Stomach smooth muscle (tissue), 2 donors: Measurements from ENCODE around the gene DNAJC13.

Experiments
- H3K27ac ChIP-seq: one replicate; pipeline ENCODE4 v1.7.0; 2013; ENCODE audit warnings: mild to moderate bottlenecking, low read length, inconsistent platforms
- H3K27me3 ChIP-seq, 2 donors: one replicate each; pipeline ENCODE4 v1.7.0; 2013; ENCODE audit warnings: low read length in 2 of 2; ENCODE audit not compliant: insufficient read depth in 2 of 2, control insufficient read depth in 1 of 2
- H3K36me3 ChIP-seq, 2 donors: one replicate each; pipeline ENCODE4 v1.7.0; 2013; ENCODE audit warnings: low read length in 2 of 2; ENCODE audit not compliant: control insufficient read depth in 2 of 2, insufficient read depth in 2 of 2
- H3K4me1 ChIP-seq: one replicate; pipeline ENCODE4 v1.7.0; 2013; ENCODE audit warnings: low read length; ENCODE audit not compliant: control insufficient read depth, insufficient read depth
- H3K4me3 ChIP-seq, 2 donors: one replicate each; pipeline ENCODE4 v1.7.0; 2013; ENCODE audit warnings: low read length in 2 of 2
- H3K9ac ChIP-seq, 2 donors: one replicate each; pipeline ENCODE4 v1.7.0; 2013; ENCODE audit warnings: low read length in 2 of 2, mild to moderate bottlenecking in 1 of 2
- H3K9me3 ChIP-seq, 2 donors: one replicate each; pipeline ENCODE4 v1.7.0; 2013; ENCODE audit warnings: low read length in 2 of 2; ENCODE audit not compliant: control insufficient read depth in 2 of 2
- donor health status: healthy.
- donor health status: Pancreatic carcinoma.

The DNAJC13 gene

GRCh38 chr3:132435911-132436425, 18.7 kb downstream of the DNAJC13 start:
- H3K27ac ChIP-seq = no peak overlapping the region

GRCh38 chr3:132443421-132443820, 26.1 kb downstream of the DNAJC13 start:
- Histone ChIP-seq H3K4me1 (peaks cover 5% of the 10 kb centered on the region), H3K9me3 (no peaks in the 10 kb centered on the region), H3K4me3 (no peak overlapping the region), H3K36me3 (no peaks in the 10 kb centered on the region), H3K9ac (no peak overlapping the region), H3K27ac (no peak overlapping the region), H3K27me3 (no peaks in the 10 kb centered on the region)

More at GRCh38 chr3:132435911-132436425, 18.7 kb downstream of the DNAJC13 start:
- H3K4me3 ChIP-seq = no peak overlapping the region
- H3K4me1 ChIP-seq = no peaks in the 10 kb centered on the region
- no peaks in the 10 kb centered on the region for H3K36me3 ChIP-seq
- no peaks in the 10 kb centered on the region for H3K9me3 ChIP-seq
- H3K9ac ChIP-seq = no peak overlapping the region
- H3K27me3 ChIP-seq = no peaks in the 10 kb centered on the region

GRCh38 chr3:132444383-132444782, 27.1 kb downstream of the DNAJC13 start:
- no peak overlapping the region for H3K4me3 ChIP-seq
- no peaks in the 10 kb centered on the region for H3K9me3 ChIP-seq
- H3K9ac ChIP-seq = no peak overlapping the region
- H3K27ac ChIP-seq = no peak overlapping the region
- H3K36me3 ChIP-seq = no peaks in the 10 kb centered on the region
- peaks cover 12% of the 10 kb centered on the region for H3K4me1 ChIP-seq
- no peaks in the 10 kb centered on the region for H3K27me3 ChIP-seq

- Histone ChIP-seq H3K9ac (no peak overlapping the region), H3K4me1 (peaks cover 12% of the 10 kb centered on the region), H3K36me3 (no peaks in the 10 kb centered on the region), H3K27me3 (no peaks in the 10 kb centered on the region), H3K4me3 (no peak overlapping the region), H3K9me3 (no peaks in the 10 kb centered on the region), H3K27ac (no peak overlapping the region)
These were observed 28.5 kb downstream of the DNAJC13 start for GRCh38 chr3:132445817-132446216.

GRCh38 chr3:132448216-132448961, 31.1 kb downstream of the DNAJC13 start:
- Histone ChIP-seq H3K9ac (no peak overlapping the region), H3K4me3 (no peak overlapping the region), H3K27ac (peak overlapping the region; percentile 38), H3K36me3 (no peaks in the 10 kb centered on the region), H3K9me3 (no peaks in the 10 kb centered on the region), H3K27me3 (no peaks in the 10 kb centered on the region), H3K4me1 (peaks cover 12% of the 10 kb centered on the region)

GRCh38 chr3:132456136-132456535, 38.8 kb downstream of the DNAJC13 start:
- Histone ChIP-seq H3K4me3 (no peak overlapping the region), H3K36me3 (peaks cover 12 to 36% of the 10 kb centered on the region in 2 donors)

DNA sequence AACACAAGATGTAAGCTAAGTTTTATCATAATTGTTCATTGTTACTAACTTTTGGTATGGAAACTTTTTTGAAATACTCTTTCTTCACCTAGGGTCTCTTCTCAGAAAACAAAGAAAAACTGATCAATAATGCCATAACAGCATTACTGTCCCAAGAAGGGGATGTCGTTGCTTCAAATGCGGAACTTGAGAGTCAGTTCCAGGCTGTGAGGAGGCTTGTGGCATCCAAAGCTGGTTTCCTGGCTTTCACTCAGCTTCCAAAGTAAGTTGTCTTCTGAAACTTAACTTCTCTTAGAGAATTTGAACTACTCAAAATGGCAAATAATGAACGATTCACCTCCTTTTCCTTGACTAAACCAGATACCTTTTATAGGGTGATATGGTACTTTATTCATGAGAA, 39.3 kb downstream of the DNAJC13 start:
- Histone ChIP-seq H3K9ac (no peak overlapping the region), H3K36me3 (peaks cover 14 to 39% of the 10 kb centered on the region in 2 donors), H3K27ac (no peak overlapping the region)

More at GRCh38 chr3:132456136-132456535, 38.8 kb downstream of the DNAJC13 start:
- no peak overlapping the region for H3K27ac ChIP-seq
- no peaks in the 10 kb centered on the region for H3K27me3 ChIP-seq
- no peak overlapping the region for H3K9ac ChIP-seq
- H3K9me3 ChIP-seq = no peaks in the 10 kb centered on the region
- H3K4me1 ChIP-seq = no peaks in the 10 kb centered on the region

DNA sequence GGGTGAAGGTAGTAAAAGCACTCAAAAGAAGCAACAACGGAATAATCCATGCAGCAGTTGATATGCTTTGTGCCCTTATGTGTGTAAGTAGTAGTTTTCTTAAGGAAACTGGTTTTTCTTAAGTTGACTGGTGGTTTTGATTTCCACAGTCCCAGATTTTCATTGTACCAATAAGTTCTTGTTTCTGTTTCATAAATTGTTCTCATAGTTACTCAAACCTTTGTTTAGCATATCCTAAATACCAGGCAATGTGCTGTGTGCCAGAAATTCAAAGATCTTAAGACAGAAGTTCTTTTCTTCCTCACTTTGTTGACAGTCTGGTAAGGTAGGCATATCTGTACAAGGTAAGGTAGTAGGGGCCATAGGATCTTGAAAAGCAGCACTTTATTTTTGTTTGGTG, 40.0 kb downstream of the DNAJC13 start:
- H3K4me3 ChIP-seq = no peak overlapping the region
- H3K27ac ChIP-seq = no peak overlapping the region
- H3K36me3 ChIP-seq = peaks cover 16 to 39% of the 10 kb centered on the region in 2 donors
- no peaks in the 10 kb centered on the region for H3K4me1 ChIP-seq
- H3K9ac ChIP-seq = no peak overlapping the region
- no peaks in the 10 kb centered on the region for H3K9me3 ChIP-seq
- H3K27me3 ChIP-seq = no peaks in the 10 kb centered on the region

More for the DNA sequence above, 39.3 kb downstream of the DNAJC13 start:
- Histone ChIP-seq H3K27me3 (no peaks in the 10 kb centered on the region), H3K9me3 (no peaks in the 10 kb centered on the region), H3K4me3 (no peak overlapping the region), H3K4me1 (no peaks in the 10 kb centered on the region)

GRCh38 chr3:132459551-132459950, 42.2 kb downstream of the DNAJC13 start:
- no peak overlapping the region for H3K4me3 ChIP-seq
- no peaks in the 10 kb centered on the region for H3K4me1 ChIP-seq
- H3K9ac ChIP-seq = no peak overlapping the region
- peaks cover 19 to 48% of the 10 kb centered on the region in 2 donors for H3K36me3 ChIP-seq
- H3K9me3 ChIP-seq = no peaks in the 10 kb centered on the region
- no peaks in the 10 kb centered on the region for H3K27me3 ChIP-seq
- H3K27ac ChIP-seq = no peak overlapping the region

GRCh38 chr3:132461544-132461943, 44.2 kb downstream of the DNAJC13 start:
- H3K9ac ChIP-seq = no peak overlapping the region
- no peaks in the 10 kb centered on the region for H3K27me3 ChIP-seq
- H3K4me3 ChIP-seq = no peak overlapping the region
- H3K4me1 ChIP-seq = no peaks in the 10 kb centered on the region
- H3K27ac ChIP-seq = no peak overlapping the region
- peaks cover 19 to 37% of the 10 kb centered on the region in 2 donors for H3K36me3 ChIP-seq
- no peaks in the 10 kb centered on the region for H3K9me3 ChIP-seq

- Histone ChIP-seq H3K9me3 (no peaks in the 10 kb centered on the region), H3K4me1 (no peaks in the 10 kb centered on the region), H3K9ac (no peak overlapping the region), H3K27ac (no peak overlapping the region), H3K4me3 (no peak overlapping the region), H3K36me3 (peaks cover 12 to 33% of the 10 kb centered on the region in 2 donors), H3K27me3 (no peaks in the 10 kb centered on the region)
These were observed 46.8 kb downstream of the DNAJC13 start for GRCh38 chr3:132464066-132464465.
